ENCODE measurements around the gene HHAT.
A peak's percentile ranks its signal among the peaks of the same experiment; 100 is the strongest.
"Not testable (repeated sequence)": the region's sequence is repeated elsewhere in the genome, so short reads cannot be mapped to it uniquely, and the experiment has no call there.

HHAT gene

DNA sequence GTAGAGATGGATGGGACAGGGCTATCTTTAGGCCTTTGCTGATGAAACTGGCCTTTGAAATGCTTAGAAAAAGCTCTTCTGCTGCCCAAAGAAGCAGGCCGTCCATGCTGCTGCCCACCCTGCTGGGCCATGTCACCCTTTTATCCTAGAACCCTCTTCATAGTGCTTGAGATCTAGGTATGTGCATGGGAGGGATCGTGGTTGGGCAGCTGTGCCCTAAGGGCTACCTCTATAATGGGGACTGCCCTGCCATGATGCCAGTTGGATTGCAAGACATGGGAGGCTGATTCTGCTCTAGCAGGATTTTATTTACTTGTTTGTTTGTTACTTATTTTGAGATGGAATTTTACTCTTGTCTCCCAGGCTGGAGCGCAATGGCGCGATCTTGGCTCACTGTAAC is 69.0 kb downstream of the HHAT start:
- no peak overlapping the region for H3K4me3 ChIP-seq (ENCODE audit: low read depth, low read length)
- H3K4me1 ChIP-seq = no peaks in the 10 kb centered on the region
- no peaks in the 10 kb centered on the region for H3K9me3 ChIP-seq (ENCODE audit: control insufficient read depth, low read length)
- no peak overlapping the region for H3K4me2 ChIP-seq (ENCODE audit: low read length)
- H2AFZ ChIP-seq = no peak overlapping the region
- H3K9ac ChIP-seq = no peak overlapping the region
- no peaks in the 10 kb centered on the region for H3K79me2 ChIP-seq
- TF ChIP-seq, protein P1, sequence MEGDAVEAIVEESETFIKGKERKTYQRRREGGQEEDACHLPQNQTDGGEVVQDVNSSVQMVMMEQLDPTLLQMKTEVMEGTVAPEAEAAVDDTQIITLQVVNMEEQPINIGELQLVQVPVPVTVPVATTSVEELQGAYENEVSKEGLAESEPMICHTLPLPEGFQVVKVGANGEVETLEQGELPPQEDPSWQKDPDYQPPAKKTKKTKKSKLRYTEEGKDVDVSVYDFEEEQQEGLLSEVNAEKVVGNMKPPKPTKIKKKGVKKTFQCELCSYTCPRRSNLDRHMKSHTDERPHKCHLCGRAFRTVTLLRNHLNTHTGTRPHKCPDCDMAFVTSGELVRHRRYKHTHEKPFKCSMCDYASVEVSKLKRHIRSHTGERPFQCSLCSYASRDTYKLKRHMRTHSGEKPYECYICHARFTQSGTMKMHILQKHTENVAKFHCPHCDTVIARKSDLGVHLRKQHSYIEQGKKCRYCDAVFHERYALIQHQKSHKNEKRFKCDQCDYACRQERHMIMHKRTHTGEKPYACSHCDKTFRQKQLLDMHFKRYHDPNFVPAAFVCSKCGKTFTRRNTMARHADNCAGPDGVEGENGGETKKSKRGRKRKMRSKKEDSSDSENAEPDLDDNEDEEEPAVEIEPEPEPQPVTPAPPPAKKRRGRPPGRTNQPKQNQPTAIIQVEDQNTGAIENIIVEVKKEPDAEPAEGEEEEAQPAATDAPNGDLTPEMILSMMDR (IDR thresholded peaks at IDR 0.05) = no peak
- H3K27me3 ChIP-seq (ENCODE audit: control insufficient read depth, insufficient read depth, low read length) = no peaks in the 10 kb centered on the region
- H3K27ac ChIP-seq = no peak overlapping the region
- no peaks in the 10 kb centered on the region for H3K36me3 ChIP-seq (ENCODE audit: control insufficient read depth, insufficient read depth, low read length)

DNA sequence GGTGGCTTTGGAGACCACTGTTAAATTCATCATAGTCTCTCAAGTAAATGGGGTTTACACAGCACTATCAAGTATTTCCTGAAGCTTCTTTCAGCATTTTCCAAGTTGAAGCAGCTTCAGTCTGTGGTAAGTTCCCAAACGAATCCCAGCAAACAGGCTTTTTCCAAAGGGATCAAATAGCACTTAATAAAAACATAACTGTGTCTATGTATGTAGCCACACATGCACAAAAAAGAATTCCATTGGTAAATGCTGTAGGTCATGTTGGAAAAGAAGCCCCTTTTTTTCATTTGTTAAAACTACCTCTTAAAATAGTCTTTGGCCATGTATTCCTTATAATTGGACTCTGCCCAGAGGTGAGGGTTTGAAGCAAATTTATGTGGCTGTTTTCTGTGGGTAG is 69.8 kb downstream of the HHAT start:
- H3K9ac ChIP-seq = no peak overlapping the region

DNA sequence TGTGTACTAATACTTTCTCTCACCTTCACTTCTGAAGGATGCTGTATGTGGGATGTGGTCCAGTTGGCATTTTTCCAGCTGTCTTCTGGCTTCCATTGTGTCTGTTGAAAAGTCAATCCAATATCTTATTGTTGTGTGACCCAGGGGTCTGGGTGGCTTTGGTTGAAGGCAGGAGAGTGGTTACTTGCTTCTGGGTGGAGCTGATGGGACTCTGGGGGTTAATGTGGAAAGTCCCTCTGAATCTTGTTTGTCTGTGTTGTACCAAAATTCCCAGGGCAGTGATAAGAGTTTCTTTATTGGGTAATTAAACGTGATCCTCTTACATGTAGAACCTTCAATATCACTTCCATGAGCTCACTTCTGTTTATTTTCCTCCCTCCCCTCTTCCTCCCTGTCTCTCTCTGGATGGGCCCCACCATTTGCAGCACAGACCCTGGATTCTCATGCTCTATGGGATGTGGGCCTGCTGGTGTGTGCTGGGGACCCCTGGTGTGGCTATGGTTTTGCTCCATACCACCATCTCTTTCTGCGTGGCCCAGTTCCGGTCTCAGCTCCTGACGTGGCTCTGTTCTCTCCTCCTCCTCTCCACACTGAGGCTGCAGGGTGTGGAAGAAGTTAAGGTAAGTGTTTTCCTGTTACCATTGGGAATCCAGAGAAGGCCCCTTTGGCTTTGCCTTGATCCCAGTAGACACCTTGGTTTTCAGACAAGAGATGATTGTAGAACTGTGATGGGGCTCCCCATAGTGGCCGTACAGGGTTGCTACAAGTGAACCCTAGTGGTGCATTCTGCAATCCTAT is 71.5 kb downstream of the HHAT start:
- H3K4me3 ChIP-seq (ENCODE audit: low read depth, low read length) = no peak overlapping the region
- TF ChIP-seq, protein P1 (IDR thresholded peaks at IDR 0.05) = peak; percentile 55
- H3K27me3 ChIP-seq (ENCODE audit: control insufficient read depth, insufficient read depth, low read length) = no peaks in the 10 kb centered on the region
- no peaks in the 10 kb centered on the region for H3K9me3 ChIP-seq (ENCODE audit: control insufficient read depth, low read length)
- no peak overlapping the region for H3K27ac ChIP-seq
- no peak overlapping the region for H3K4me2 ChIP-seq (ENCODE audit: low read length)
- H2AFZ ChIP-seq = no peak overlapping the region
- H3K9ac ChIP-seq = no peak overlapping the region
- H3K79me2 ChIP-seq = no peaks in the 10 kb centered on the region
- no peaks in the 10 kb centered on the region for H3K4me1 ChIP-seq
- H3K36me3 ChIP-seq (ENCODE audit: control insufficient read depth, insufficient read depth, low read length) = no peaks in the 10 kb centered on the region

More for the DNA sequence above, 69.8 kb downstream of the HHAT start:
- TF ChIP-seq, protein P1 (IDR thresholded peaks at IDR 0.05) = no peak
- Histone ChIP-seq H3K27ac (no peak overlapping the region), H3K36me3 (ENCODE audit: control insufficient read depth, insufficient read depth, low read length) (no peaks in the 10 kb centered on the region), H3K4me2 (ENCODE audit: low read length) (no peak overlapping the region), H3K79me2 (no peaks in the 10 kb centered on the region), H3K9me3 (ENCODE audit: control insufficient read depth, low read length) (no peaks in the 10 kb centered on the region), H3K4me3 (ENCODE audit: low read depth, low read length) (no peak overlapping the region), H2AFZ (no peak overlapping the region), H3K27me3 (ENCODE audit: control insufficient read depth, insufficient read depth, low read length) (no peaks in the 10 kb centered on the region), H3K4me1 (no peaks in the 10 kb centered on the region)

DNA sequence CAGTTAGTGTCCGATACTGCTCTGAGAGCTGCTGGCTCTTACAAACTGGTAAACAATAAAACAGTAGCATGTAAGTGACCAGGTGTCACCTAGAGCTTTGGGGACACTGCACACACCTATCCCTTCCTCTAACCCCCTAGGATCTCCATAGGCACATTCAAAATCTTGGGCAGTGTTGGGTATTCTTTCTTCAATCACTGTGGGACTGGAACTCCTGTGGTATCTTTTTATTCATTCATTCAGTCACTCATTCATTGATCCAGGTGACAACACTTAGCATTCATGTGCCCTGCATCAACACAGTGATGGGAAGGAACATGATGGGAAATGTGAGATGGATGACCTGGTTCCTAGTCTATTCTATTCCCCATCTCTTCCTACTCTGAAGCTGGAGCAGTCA is 73.9 kb downstream of the HHAT start:
- TF ChIP-seq, protein P1 (IDR thresholded peaks at IDR 0.05) = no peak
- no peak overlapping the region for H3K4me2 ChIP-seq (ENCODE audit: low read length)
- H3K9me3 ChIP-seq (ENCODE audit: control insufficient read depth, low read length) = no peaks in the 10 kb centered on the region
- no peaks in the 10 kb centered on the region for H3K27me3 ChIP-seq (ENCODE audit: control insufficient read depth, insufficient read depth, low read length)
- H3K4me3 ChIP-seq (ENCODE audit: low read depth, low read length) = no peak overlapping the region
- H2AFZ ChIP-seq = no peak overlapping the region
- H3K27ac ChIP-seq = no peak overlapping the region
- no peaks in the 10 kb centered on the region for H3K4me1 ChIP-seq
- H3K79me2 ChIP-seq = no peaks in the 10 kb centered on the region
- no peaks in the 10 kb centered on the region for H3K36me3 ChIP-seq (ENCODE audit: control insufficient read depth, insufficient read depth, low read length)
- no peak overlapping the region for H3K9ac ChIP-seq

DNA sequence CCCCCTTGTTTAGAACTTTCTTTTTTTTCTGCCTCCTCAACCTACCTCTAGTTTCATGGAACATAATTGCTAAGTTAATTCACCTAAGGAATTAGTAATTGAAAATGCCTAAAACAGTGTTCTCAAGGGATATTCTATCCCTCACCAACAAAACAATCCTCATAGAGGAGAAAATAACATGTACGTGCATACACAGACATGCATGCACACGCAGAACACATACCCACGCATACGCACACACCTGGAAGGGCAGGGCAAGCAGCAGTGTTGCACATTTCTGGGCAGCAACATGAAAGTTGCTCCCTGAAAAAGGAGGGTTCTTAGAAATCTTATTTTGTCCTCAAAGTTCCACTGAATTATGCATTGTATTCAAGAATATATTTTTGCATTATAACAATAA is 76.6 kb downstream of the HHAT start:
- no peaks in the 10 kb centered on the region for H3K27me3 ChIP-seq (ENCODE audit: control insufficient read depth, insufficient read depth, low read length)
- no peaks in the 10 kb centered on the region for H3K9me3 ChIP-seq (ENCODE audit: control insufficient read depth, low read length)
- no peaks in the 10 kb centered on the region for H3K4me1 ChIP-seq
- H3K4me3 ChIP-seq (ENCODE audit: low read depth, low read length) = no peak overlapping the region
- H3K27ac ChIP-seq = no peak overlapping the region
- TF ChIP-seq, protein P1 (IDR thresholded peaks at IDR 0.05) = no peak
- H3K9ac ChIP-seq = no peak overlapping the region
- H3K4me2 ChIP-seq (ENCODE audit: low read length) = no peak overlapping the region
- H3K79me2 ChIP-seq = no peaks in the 10 kb centered on the region
- H3K36me3 ChIP-seq (ENCODE audit: control insufficient read depth, insufficient read depth, low read length) = no peaks in the 10 kb centered on the region
- no peak overlapping the region for H2AFZ ChIP-seq

DNA sequence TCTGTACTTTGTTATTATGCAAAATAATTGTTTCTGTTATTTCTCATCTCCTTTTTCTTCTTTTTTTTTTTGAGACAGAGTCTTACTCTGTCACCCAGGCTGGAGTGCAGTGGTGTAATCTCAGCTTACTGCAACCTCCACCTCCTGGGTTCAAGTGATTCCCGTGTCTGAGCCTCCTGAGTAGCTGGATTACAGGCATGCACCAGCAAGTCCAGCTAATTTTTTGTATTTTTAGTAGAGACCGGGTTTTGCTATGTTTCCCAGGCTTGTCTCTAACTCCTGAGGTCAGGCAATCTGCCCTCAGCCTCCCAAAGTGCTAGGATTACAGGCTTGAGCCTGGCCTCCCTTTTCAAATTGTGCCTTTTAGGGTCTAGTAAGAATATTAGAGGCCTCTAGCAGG is 77.6 kb downstream of the HHAT start:
- not testable (repeated sequence) for H3K9me3 ChIP-seq (ENCODE audit: control insufficient read depth, low read length); H3K27me3 ChIP-seq (ENCODE audit: control insufficient read depth, insufficient read depth, low read length); H3K27ac ChIP-seq; H3K4me3 ChIP-seq (ENCODE audit: low read depth, low read length); H3K79me2 ChIP-seq; H3K4me2 ChIP-seq (ENCODE audit: low read length); H3K9ac ChIP-seq; H3K36me3 ChIP-seq (ENCODE audit: control insufficient read depth, insufficient read depth, low read length); H3K4me1 ChIP-seq; H2AFZ ChIP-seq
